Measurements from ENCODE around the gene SYF2.

DNA sequence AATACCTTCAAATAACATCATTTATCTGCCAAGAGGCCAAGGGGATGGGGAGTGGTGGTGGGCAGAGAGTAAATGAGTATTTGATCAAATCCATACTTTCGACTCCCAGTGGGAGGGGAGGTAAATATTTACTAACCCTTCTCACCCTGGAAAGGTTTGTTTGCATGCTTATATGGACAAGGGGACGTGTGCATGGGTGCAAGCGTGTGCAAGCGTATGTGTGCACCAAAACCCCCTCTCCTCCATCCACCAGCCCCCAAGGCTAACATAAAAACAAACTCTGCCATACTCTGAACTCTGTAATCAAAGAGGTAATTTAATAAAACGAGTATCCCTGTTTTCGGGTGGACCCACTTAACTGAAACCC is 58.0 kb downstream of the SYF2 start:
- TF ChIP-seq, protein P1, sequence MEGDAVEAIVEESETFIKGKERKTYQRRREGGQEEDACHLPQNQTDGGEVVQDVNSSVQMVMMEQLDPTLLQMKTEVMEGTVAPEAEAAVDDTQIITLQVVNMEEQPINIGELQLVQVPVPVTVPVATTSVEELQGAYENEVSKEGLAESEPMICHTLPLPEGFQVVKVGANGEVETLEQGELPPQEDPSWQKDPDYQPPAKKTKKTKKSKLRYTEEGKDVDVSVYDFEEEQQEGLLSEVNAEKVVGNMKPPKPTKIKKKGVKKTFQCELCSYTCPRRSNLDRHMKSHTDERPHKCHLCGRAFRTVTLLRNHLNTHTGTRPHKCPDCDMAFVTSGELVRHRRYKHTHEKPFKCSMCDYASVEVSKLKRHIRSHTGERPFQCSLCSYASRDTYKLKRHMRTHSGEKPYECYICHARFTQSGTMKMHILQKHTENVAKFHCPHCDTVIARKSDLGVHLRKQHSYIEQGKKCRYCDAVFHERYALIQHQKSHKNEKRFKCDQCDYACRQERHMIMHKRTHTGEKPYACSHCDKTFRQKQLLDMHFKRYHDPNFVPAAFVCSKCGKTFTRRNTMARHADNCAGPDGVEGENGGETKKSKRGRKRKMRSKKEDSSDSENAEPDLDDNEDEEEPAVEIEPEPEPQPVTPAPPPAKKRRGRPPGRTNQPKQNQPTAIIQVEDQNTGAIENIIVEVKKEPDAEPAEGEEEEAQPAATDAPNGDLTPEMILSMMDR (conservative IDR thresholded peaks at IDR 0.05; ENCODE audit: low read depth, low read length) = no peak
- TF ChIP-seq EZH2 (IDR thresholded peaks at IDR 0.05; ENCODE audit: low read length, unreplicated experiment) = no peak
- TF ChIP-seq EZH2phosphoT487 (IDR thresholded peaks at IDR 0.05; ENCODE audit: borderline replicate concordance, low read length) = no peak
